ENCODE results near the gene ANKS1A.
"Not testable (repeated sequence)": the region's sequence is repeated elsewhere in the genome, so short reads cannot be mapped to it uniquely, and the experiment has no call there.

Gene ANKS1A

DNA sequence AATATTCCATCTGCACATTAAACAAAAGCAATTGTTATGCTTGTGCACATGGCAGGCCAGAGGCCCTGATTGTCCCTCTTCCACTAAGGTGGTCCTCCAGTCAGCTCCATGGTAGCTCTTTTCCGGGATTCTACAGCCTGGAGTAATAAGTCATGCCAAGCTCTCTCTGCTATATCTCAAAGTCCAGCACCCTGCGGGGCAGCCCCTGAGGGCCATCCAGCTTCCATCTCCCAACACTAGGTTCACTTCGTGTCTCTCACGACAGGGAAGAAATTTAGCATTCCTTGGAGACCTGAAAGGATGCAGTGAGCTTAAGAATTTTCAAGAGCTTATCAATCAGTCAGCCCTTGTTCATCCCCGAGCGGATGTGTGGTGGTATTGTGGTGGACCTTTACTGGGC, 112.3 kb downstream of the ANKS1A start:
- DNase-seq = not testable (repeated sequence)

- not testable (repeated sequence) for DNase-seq
Measured at GRCh38 chr6:35003886-35004530, 115.0 kb downstream of the ANKS1A start.

DNA sequence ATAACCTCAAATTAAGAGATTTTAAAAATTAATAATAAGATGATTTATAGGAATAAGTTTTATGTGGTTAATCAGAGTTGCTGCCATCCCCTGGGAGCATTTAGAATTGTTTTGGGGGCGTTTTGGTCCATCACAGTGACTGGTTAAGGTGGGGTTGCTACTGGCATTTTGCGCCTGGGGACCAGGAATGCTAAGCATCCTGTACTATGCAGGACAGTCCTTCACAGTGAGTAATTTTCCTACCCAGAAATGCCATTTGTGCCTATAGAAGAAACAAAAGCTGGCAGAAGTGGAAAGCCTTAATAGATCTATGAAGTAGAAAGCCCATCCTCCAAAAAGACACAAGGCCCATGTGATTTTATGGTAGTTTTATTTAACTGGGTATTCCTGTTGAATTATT, 118.0 kb downstream of the ANKS1A start:
- DNase-seq = no peak

GRCh38 chr6:35008858-35009257, 119.8 kb downstream of the ANKS1A start:
- DNase-seq = no peak

- no peak for DNase-seq
Measured at GRCh38 chr6:35011096-35012041, 122.3 kb downstream of the ANKS1A start.

GRCh38 chr6:35013701-35014100, 124.6 kb downstream of the ANKS1A start:
- no peak for DNase-seq

DNA sequence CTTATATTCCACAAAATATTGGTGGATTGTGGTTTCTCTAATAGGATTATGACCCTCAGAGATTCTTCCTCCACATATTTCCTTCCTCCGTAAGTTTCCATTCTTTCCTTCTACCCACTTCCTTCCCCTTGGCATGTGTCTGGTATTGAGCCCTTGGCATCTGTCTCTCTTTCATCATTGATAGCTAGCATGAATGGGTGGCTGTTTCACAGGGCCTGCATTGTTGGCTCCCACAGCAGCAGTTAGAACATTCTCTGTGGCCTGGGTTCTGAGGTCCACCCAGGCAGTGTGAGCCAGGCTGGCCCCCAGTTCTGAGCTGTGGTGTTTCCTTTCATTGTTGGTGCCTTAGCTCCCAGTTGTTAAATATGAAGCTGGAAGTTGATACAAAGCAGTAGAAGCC, 125.3 kb downstream of the ANKS1A start:
- DNase-seq = no peak

DNA sequence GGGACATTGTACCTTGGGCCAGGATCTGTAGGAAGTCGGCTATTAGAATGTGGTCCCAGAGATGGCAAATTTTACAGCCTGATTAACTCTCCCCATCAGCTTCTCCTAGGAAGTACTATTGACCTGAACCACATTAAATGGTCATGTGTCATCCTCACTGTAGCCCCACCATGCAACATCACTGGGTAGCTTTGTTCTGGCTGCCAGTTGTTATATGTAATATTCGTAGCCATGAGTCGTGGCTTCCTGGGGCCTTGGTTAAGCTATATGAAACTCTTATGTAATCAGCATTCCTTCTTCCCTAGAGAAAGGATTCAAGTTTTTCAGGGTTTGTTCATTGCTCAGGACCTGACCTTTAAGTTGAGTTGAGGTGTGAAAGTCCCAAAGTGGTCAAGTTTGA, 125.7 kb downstream of the ANKS1A start:
- DNase-seq = no peak

DNA sequence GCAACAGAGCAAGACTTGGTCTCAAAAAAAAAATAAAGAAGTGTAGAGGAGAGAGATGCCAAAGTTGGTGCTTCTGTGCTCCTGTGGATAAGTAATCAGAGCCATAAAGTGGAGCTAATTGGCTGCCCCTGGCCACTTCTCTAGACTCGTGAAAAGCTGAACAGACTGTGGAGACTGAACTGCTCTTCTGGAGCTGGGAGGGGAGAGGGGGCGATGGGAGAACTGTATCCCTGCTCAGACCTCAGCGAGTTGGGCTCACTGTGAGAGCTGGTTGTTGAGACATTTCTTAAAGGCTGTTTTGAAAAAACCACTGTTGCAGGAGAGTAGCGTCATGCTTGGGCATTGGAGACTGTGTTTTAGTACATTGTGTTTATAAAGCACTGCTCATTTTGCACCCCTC, 126.4 kb downstream of the ANKS1A start:
- no peak for DNase-seq

GRCh38 chr6:35015996-35016395, 126.9 kb downstream of the ANKS1A start:
- DNase-seq = no peak

GRCh38 chr6:35016502-35017321, 127.7 kb downstream of the ANKS1A start:
- no peak for DNase-seq

GRCh38 chr6:35017411-35018181, 128.5 kb downstream of the ANKS1A start:
- no peak for DNase-seq

DNA sequence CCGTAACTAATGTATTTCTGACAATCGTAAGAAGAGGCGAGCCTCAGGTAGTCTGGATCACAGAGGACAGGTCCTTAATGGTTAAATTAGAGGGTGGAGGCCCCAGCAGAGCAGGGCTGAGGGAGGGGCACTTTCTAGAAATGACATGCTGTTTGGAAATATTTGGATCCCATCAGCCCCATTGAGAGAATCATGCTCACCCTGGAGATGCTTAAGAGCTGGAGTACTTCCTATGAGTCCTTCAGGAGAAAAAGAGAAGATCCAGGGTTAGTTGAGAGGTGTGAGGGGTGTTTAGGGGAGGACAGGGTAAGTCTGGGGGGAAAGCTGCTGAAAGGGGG, 129.1 kb downstream of the ANKS1A start:
- no peak for DNase-seq

DNA sequence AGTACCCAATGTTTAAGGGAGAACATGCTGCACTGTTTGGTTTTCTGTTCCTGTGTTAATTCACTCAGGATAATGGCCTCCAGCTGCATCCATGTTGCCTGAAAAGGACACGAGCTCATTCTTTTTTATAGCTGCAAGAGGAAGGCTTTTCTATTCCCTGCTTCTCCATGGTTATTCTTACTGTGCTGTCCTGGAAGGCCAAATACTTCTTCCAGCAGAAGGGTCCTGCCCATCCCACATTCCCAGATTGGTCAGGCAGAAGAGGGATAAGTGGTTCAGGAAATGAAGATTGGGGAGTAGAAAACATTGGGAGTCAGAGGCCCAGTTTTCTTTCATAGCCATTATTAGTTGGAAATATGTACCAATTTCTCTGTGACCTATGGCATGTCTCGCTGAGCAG, 129.7 kb downstream of the ANKS1A start:
- no peak for DNase-seq

- no peak for DNase-seq
Measured at GRCh38 chr6:35019171-35019570, 130.1 kb downstream of the ANKS1A start.

- DNase-seq = no peak
Measured at GRCh38 chr6:35019831-35020230, 130.8 kb downstream of the ANKS1A start.

GRCh38 chr6:35021004-35021403, 131.9 kb downstream of the ANKS1A start:
- no peak for DNase-seq

GRCh38 chr6:35023091-35024000, 134.3 kb downstream of the ANKS1A start:
- DNase-seq = no peak

DNA sequence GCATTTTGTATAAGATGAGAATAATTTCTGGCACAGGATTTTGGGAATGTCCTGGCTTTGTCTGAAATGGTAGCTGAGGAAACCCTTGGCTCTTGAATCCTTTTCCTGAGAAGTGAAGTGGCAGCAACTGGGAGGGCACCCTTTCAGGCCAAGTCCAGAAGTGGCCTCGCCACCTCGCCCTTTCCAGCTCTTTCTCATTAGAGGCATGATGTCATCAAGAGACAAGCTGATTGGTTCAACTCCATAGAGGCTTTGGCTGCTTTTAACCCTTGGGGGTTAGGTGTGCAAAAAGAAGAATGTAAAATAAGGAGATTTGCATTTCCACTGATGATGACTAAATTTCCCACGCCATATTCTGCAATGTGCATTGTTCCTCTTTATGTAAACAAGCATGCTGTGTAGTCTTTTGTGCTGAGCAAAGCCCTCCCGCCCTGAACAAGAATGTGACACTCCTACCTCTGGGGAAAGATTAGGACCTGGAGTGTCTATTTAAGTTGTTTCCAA, 135.5 kb downstream of the ANKS1A start:
- no peak for DNase-seq

DNA sequence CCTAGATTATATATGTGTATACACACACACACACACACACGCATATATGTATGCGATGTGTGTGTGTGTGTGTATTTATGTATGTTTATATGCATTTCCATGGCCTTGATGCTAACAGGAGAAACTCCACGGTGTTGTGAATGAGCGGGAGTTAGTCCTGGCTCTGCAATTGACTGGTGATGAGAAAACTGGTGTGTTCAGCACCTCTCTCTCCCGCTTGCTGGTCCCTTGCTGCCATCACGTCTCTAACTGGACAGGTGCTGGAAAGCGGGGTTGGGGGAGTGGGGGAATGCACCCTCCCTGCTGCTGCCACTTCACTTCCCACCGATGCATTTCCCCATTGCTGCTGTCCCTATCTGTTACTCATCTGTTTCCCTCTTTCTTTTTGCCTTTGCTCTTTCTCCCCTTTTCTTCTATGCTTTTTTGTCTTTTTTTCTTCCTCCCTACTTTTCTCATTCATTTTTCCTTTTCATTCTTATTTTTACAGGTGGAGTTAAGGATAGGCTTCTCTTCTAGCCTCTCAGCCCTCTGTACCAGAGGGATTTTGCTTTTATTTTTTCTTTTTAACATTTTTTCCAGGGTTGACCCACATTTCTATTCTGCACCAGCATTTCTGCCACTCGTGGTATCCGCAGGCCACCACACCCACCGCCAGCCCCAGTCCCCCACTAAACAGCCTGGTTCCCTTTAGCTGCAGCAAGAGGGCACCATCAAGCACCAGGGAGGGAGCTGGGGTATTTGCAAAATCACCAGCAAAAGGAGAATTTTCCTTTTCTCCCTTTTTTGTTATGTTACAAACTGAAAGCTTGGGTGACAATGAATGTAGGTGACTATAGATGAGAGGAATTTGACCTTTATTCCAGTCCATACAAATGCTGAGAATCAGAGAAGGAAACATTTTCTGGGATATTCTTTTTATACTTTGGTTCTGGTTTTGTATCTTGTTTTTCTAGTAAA, 136.5 kb downstream of the ANKS1A start:
- no peak for DNase-seq

Data from effector CD8-positive, alpha-beta T cell (primary cell).